Stimulated activated CD8-positive, alpha-beta memory T cell treated with anti-CD3 and anti-CD28 coated beads, Interleukin-7, amount 100 ng/mL, for 48 hours (primary cell): ENCODE measurements around the gene DLGAP1.

ENCODE experiments used
- DNase-seq, 2 donors: peaks; one replicate each; pipeline ENCODE4 v3.0.0-alpha.2; 2020; ENCODE audit warnings: low read depth in 1 of 2; ENCODE audit errors: extremely low read depth in 1 of 2

Gene DLGAP1

DNA sequence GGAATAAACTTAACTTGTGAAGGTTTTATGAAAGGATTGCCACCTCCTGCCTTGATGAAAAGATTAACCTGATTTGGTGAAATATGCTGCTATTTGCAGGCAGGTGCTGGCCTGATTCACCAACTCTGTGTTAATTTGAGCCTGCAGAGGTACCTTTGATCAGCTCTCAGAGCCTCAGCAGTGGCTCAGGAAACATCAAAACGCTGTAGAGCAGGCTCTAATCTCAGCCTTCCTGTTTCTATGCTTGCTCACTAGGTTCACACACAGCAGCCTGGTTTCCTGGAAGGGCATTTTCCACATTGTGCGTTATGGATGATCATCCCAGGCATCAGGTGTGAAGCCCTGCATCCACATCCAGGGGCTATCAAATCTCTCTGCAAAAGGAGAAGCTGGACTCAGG is 988.2 kb downstream of the DLGAP1 start:
- DNase-seq: no peak

DNA sequence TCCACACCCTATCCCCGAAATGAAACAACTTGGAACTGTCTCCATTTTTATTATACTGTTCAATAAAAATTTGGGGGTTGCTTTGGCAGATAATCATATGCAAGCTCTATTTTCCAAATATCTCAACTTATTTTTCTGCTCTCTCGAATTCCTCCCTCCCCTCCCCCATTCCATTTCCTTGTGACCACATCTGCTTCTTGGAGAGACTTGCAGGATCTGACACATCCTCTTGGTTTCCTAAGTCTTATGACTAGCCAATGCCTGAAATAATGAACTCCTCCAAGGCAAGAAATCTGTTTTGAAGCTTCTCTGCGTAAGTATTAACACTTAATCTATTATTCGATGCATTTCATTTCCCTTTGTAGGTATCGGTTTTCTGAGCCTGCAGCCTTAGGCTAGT is 989.1 kb downstream of the DLGAP1 start:
- DNase-seq: no peak

DNA sequence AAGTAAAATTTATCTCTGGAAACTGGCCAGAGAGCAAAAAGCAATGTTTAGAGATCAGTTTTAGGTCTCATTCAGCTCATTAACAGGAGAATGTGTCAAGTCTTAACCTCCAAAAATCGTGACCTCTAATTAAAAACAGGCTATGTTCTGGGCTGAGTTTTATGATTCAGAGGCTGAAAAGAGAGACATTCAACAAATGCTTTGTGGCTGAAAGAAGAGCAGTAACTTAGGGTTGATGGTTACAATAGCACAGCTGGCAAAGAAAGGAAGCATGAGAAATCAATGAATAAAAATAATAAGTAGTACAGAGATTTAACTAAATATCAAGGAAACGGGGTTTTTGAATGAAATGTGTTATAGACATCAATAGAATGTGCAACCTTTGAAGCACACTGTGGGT is 992.1 kb downstream of the DLGAP1 start:
- DNase-seq: no peak

DNA sequence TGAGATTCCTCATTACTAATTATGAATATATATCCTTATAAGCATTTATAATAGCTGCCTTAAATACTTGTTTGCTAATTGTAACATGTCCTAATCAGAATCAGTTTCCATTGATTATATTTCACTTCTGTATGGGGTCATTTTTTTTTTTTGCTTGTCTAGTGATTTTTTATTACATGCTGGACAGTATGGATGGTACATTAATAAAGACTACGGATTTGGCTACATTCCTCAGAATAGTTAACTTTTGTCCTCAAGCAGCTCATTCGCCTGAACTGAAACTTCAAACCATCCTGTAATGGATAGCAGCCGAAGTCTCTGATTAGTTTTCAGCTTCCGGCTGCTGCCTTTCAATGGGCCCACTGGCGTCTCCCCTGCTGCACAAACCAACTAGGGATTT is 993.4 kb downstream of the DLGAP1 start:
- no peak for DNase-seq

DNA sequence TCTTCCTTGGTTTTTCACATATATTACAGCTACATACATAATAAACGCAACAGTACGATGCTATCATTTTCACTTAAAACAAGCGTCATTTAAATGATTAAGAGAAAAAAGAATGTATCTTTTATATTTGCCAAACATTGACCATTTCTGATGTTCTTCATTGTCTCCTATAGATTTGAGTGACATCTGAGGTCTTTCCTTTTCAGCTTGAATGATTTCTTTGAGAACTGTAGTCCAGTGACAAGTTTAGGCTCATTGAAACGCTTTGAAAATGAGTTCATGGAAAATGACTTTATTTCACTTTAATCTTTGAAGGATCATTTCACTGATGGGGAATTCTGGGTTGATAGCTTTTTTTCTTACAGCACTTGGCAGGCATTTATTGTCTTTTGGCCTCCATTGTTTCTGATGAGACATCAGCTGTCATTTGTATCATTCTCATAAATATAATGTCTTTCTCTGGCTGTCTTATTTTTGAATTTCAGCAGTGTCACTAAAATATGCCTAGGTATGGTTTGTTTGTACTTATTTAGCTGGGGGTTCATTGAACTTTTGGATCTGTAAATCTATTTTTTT is 994.2 kb downstream of the DLGAP1 start:
- no peak for DNase-seq

DNA sequence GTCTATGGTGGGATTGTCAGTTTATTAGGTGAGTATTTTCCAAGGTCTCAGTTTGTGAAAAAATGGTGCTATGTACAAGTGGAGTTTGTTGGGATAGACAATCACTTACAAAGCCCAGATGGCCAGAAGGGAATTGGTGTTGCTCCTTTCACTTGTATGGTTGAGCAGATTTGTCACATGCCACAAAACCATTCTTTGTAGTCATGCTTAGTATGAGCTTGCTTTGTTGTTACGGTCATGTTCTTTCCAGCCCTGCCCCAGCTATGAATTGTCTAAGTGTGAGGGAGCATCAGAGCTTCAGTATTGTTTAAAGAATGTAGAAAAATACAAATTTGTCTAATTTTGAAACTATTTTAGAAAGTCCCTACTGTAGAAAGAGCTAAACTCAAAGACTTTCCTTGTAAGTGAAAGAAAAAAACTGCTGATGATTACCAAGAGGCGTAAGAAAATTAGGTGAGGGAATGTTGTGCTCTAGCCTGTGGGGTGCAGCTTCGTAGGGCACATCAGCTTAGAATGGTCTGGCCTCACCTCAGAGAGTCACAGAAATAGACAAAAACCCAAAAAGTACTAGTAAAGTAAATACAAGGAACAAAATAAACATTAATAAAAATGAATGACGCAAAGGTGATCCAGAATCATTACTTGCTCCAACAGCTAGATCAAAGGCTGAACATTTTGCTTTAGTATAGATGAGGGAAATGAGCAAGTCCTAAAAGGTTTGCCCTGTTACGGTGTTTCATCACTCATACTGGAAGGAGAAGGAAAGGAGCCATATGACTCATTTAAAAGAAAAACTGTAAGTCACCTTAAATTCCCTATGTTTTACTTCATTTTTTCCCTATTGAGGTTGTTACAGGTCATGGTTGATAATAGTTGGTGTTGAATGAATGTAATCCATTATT is 995.9 kb downstream of the DLGAP1 start:
- no peak for DNase-seq

DNA sequence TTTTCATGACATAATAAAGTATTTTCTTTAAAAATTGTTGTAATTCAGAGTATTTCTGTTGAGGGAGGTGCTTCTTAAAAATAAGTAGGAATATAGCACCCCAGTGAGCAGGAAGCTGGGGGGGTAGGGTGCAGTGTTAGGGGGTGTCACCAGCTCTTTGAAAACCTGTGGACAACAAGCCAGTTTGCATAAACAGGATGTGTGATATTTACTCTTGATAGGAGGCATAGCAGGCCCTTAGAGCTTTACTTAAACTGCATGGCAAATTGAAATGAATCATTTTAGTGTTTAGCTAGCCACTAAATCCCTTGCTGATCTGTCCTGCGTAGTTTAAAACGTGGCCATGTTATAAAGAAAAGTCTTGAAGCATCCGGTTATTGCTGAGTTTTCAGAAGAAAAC is 996.7 kb downstream of the DLGAP1 start:
- DNase-seq: no peak

- no peak for DNase-seq
Observed at GRCh38 chr18:3457261-3457724, 997.8 kb downstream of the DLGAP1 start.

- no peak for DNase-seq
Observed at GRCh38 chr18:3456686-3457069, 998.4 kb downstream of the DLGAP1 start.

DNA sequence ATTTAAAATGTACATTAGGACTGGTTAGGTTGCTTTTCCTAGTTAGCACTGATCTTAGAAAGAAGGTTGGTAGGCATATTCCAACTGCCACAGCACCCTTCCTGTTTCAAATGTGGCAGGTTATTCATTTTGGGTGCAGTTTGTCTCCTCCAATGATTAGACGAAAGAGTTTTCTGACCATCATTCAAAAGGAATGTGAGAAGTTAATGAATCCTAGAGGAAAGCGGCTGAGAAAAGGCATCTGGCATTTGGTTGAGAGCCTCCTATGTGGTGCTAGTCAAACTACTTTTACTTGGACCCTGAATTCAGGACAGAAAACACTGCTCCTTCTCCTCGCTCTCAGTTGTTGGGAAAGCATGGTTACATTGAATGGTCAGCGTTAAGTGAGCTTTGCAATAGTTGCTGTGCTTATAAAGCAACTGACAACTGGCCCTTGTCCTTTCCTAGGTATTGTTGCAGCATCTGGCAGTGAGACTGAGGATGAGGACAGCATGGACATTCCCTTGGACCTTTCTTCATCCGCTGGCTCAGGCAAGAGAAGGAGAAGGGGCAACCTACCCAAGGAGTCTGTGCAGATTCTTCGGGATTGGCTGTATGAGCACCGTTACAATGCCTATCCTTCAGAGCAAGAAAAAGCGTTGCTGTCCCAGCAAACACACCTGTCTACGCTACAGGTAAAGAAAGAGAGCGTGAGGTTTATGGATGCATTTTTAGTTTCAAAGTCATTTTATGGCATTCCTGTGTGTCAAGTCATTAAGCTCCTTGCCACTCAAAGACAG is 999.0 kb downstream of the DLGAP1 start:
- no peak for DNase-seq

GRCh38 chr18:3455090-3455635 is 999.9 kb downstream of the DLGAP1 start:
- DNase-seq: no peak

DNA sequence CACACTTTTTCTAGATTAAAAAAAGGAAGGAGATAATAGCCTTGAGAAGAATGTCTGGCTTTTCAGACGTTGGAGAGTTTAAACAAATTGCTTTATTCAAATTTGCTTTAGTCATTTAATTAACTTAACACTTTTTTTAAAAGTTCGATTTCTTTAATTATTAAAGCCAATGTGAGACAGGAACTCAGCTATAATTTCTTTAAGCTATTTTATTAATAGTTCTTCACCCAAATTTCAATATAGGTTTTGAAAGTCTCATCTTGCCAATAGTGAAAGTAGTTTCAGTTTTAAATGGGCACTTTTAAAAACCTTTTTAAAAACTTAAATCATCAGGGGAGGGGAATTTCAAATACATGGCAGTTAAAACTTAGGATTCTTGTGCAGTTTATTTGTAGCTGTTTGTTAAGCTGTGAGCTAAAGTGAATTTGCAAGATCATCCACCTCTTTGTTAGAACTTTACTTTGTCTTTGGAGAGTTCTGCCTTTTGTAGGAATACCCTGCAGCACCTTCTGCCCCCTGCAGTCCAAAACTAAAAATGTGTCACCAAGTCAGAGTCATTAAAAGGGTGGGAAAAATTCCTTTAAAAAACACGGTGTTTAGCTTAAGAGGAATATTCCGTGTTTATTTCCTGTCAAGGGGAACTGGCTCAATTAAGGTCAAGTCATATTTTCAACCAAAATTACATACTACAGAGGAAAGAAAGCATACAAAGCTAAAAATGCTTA is 1000.6 kb downstream of the DLGAP1 start:
- DNase-seq: no peak

- DNase-seq: no peak
Observed at GRCh38 chr18:3453540-3454364, 1001.4 kb downstream of the DLGAP1 start.

DNA sequence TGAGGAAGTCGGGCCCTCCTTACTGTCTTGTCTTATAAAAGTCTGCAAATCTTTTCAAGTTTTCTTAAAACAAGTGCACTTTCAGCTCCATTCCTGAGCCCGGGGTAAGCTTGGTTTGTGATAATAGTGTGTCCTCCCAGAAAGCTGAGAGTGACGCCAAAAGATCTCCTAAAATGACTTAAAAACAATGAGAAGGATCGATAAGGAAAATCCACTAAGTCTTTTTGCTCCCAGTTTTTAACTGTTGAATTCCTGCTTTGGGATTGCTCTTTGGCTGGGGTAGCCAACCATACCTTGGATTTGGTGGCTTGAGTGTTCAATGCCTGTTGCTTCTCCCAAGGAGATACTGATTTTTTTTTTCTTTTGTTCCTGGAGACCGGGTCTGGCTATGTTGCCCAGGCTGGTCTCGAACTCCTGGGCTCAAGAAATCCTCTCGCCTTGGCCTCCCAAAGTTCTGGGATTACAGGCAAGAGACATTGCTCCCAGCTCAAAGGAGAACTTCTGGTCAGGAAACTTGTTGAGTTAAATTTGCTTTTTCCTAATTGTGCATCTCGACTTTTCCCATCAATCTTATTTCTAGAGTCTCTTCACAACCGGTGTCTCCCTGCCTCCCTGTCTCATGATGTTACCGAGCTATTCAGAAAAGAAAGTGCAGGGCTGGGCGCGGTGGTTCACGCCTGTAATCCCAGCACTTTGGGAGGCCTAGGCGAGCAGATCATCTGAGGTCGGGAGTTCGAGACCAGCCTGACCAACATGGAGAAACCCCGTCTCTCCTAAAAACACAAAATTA is 1002.2 kb downstream of the DLGAP1 start:
- DNase-seq: no peak

DNA sequence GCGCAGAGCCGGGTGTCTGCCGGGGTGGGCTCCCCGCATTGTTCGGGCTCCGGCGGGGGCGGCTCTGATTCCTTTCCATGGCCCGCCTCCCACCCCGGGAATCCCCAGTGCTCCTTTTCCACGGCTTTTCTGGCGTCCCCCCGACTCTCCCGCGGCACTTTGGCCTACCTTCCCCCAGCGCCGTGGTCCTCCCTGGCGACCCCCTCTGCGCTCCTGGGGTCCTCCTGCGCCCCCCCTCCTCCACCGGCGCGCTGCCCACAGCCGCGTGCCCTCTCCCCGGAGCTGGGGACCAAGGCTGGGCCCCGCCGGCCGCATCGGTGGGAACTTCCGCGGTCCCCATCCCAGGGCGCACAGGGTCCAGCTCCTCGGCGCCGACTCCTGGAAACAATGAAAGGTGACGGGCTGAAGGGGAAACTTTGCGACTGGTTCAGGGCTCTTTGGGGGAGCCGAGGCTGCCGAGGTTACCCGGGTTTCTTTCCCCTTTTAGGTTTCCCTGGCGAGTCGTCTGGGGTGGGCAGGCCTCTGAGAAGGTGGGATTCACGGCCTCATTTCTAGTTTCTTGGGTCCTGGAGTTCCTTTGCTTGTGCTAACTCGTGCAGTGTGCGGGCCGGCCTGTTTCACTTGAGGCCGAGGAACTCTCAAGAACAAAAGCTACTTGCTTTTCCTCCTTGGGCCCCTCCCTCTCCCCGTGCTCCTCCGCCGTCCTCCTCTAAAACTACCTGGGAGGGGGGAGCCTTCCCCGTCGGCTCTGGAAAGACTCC is 1002.9 kb downstream of the DLGAP1 start:
- DNase-seq: no peak

DNA sequence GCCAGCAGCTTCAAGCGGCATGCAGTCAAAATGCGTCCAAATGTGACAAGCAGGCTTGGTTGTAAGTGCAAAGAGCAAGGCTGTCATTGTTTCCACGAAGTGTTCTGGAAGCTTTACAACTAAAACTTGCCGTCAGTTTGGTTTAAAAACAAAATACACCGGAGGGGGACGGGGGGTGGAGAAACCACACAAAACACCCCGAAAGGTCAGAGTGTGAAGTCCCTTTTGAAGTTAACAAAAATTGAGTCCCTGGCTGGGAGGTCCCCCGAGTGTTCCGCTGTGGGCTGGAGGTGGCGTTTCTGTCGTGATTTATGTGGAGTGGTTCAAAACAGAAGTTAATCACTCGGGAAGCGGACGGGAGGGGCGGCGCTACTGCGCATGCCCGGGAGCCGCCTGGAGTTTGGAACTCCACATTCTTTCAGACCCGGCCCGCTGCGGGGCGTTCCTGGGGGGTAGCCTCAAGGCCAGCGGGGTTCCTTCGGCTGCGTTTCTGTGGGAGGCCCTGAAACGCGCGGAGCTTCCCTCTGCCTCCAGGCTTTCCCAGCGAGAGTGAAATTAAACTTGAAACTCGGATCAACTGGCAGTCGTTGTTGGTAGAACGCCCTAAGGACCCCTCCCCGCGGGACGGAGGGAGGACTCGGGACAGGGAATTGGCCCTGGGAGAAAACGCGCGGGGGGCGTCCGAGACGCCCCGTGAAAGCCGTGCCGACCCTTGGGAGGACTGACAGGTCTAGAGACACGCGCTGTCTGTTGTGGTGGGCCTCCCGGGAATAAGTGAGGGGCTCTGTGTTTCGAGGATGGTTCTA is 1003.7 kb downstream of the DLGAP1 start:
- DNase-seq: peak; percentile 77 to 87

- DNase-seq: no peak
Observed at GRCh38 chr18:3450799-3451182, 1004.3 kb downstream of the DLGAP1 start.
